GM19395 (cell line): ENCODE data around the gene AKAP6.
"Not testable (repeated sequence)": the region's sequence is repeated elsewhere in the genome, so short reads cannot be mapped to it uniquely, and the experiment has no call there.

ENCODE experiments used
- ATAC-seq: cut with Tn5 transposase; IDR thresholded peaks from one replicate; pipeline ENCODE4 v1.9.1; 2021; ENCODE audit warnings: mild to moderate bottlenecking, moderate library complexity; ENCODE audit not compliant: unreplicated experiment

The AKAP6 gene

DNA sequence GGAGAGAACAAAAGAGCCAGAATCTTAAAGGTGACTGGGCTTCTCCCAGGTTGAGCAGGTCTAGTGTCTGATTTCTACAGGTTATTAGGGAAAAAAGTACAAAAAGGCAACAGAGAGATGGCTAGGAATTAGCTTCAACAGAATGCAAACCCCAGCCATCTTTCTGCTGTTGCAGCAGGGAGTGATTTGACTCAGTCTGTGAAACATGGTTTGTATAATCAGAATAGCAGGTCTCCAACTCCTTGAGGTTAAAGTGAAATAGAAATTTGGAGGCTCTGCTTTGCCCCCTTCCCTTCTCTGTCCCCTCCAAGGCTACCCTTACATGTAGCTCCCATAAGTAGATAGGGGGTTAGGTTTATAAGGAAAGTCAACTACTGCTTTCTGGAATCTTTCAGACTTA is 105.8 kb downstream of the AKAP6 start:
- no peak for ATAC-seq

DNA sequence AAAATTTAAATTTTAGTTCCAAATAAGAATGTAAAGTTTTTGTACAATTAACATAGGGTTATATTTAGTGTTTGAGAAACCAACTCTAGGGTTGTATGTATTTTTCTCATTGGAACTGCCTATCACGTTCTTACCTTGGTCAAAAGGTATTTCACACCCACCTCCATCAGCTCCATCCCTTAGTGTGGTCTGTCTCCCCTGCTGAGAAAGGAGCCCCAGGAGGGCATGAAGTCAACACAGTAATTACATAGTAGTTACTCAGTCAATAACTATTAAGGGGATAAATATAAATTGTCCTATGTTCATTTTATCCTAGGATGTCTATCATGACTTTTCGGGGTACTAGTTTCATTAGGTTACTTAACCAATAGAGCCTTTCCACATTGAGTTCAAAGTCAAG is 106.3 kb downstream of the AKAP6 start:
- ATAC-seq: no peak

DNA sequence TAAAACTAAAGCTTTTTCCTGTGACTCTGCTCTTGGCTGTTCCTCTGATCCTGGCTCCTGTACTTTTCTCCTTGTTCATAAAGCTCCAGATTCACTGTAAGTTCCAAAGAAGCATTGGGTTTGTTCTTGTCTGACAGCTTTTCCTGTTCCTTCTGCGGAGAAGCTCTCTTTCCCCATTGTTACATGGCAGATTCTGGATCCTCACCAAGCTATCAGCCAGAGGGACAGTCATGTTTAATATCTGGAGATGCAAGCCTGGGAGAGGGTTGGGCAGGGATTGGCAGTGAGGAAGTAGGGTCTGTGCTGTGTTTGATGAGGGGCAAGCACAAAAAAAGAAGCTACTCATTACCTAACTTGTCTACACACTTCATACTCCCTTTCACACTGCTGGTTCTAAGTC is 107.9 kb downstream of the AKAP6 start:
- no peak for ATAC-seq

DNA sequence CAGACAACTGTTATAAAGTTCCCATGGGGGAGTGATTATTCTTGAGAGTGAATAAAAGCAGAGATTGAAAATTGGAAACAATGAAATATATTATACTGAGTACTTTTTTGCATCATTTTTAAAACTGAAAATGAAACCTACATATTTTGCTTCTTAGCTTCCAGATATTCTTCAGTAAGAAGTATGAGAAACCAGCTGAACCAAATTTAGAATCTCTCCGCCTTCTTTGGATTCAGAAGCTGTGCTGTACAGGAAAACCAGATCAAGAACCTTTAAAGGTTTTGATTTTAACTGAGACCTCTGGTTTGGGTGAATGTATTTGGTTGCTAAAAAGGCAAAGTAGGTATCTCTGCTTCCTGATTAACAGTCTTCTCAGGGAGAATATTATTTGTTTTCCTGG is 109.4 kb downstream of the AKAP6 start:
- ATAC-seq: no peak

DNA sequence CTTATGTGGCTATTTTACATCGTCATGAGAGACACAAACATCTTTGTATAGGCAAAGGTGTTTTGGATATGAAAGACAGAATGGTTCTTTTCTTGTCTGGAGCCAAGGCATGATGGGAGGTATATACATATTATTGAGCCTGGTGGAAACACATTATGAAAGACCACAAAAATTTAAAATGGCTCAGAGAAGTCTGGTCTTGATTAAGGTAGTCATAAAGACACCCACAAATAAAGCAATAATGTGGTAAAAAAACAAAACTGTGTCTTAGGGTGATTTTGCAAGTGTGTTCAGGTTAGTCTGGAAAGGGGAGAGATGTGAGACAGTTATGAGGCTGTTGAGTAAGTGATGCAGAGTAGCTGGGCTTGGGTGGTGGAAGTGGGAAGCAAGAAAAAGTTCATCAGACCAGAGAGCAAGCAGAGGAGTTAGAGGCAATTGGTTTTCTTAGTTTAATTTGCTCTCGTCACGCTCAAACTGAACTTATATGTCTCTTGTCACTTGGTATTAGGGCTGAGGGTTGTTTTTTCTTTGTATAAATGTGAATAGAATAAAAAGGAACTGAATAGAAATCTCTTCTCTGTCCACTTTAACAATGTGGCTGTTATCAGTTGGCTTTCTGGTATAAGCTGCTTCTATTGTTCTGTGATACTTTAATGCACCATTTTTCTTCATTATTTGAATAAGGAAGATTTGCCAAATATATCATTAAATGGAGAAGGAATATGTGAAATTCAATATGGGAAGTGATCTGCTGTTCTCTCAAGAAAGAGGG is 115.0 kb downstream of the AKAP6 start:
- ATAC-seq: no peak

DNA sequence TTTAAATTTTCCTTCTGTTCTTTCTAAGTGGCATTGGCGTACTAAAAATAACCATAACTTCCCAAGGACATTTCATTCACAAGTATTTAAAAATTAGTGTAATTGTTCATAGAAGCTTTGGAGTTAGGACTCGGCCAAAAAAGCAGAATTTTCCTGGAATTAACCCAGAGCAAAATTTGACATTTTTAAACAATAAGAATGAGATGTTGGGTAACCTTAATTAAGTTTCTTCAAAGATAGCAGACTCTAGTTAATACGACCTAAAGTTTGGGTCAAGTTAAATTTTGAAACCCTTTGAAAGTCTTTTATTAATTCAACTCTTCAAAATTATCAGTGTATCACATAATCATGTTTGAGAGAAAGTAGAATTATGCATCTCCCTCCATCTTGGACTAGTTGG is 118.3 kb downstream of the AKAP6 start:
- no peak for ATAC-seq

DNA sequence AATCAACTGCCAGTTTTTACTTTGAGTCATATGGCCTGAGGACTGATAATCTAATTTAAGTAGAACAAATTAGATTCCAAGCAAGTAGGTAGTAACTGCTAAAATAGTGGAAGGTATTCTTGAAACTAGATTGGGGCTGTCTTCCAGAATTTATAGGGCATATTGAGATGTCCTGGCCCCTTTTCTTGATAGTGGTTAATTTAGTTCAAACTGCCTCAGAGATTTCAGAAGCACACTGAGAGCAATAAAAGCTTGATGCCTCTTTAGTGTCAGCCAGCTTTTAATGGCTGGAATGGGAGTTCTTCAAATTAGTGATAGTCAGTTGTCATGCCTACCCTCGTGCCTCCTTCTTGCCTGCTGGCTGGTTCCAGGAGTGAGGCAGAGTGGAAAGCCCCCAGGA is 120.5 kb downstream of the AKAP6 start:
- ATAC-seq: no peak

DNA sequence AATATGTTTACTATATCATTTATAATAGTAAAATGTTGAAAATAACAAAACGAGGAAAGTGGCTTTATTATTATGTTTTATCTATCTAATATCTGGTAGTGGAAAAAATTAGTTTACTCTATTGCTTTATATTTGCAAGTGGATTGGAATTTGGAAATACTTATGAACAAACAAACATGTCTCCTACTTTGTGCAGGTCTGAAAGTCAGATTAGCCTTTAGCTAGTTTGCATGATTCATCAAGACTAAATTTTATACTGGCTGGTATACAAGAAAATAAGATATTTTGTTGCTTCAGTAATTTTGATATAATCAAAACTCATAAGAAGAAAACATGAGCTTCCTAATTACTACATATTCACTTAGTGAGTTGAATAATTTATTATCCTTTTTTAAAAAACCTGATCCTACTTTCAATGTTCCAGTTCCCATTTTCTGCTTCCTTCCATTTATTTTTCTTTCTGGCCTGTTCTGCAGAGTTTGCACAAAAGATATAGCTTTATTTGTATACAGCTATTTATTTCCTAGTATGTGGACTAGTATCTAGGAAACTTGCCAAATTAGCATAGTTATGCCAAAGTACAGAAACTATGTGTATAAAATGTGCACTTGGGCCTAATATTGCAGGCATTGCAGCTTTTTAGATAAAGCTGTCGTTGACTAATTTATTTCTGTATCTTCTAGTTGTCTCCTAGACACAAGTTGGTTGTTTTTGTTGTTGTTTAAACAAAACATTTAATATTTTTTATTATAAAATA is 122.0 kb downstream of the AKAP6 start:
- no peak for ATAC-seq

DNA sequence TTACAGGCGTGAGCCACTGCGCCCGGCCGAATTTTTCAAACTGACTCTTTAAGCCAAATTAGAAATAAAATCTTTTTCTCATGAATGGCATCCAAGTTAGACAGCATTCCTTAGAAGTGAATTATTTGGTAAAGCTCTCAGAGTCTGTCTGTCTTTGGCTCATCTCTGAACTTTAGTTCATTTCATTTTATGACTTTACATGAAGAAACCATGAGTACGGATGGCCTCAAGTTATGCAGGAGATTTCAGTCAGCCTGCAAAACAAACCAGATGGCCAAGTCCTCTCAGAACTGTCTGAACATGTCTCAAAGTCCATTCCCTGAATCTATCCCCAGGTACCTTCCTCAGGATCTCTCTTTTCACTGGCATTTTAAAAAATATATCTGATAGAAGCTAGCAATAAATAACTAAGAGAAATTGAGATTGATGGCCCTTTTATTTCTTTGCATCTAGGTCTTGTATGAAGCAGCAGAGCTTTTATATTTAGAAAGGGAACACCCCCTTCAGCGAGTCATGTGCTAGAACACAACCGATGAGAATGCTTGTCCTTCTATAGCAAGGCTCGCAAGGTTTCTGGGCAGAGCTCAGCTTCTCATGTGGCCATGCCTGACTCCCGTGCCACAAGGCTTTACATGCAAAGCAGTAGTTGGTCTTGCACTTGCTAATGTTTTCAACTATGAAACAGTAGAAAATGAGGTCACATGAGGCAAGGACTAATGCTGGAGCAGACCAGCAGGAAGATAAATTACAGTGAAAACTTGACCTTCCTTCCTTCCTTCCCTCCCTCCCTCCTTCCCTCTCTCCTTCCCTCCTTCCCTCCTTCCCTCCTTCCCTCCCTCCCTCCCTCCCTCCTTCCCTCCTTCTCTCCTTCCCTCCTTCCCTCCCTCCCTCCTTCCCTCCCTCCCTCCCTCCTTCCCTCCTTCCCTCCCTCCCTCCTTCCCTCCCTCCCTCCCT is 125.0 kb downstream of the AKAP6 start:
- ATAC-seq: no peak

DNA sequence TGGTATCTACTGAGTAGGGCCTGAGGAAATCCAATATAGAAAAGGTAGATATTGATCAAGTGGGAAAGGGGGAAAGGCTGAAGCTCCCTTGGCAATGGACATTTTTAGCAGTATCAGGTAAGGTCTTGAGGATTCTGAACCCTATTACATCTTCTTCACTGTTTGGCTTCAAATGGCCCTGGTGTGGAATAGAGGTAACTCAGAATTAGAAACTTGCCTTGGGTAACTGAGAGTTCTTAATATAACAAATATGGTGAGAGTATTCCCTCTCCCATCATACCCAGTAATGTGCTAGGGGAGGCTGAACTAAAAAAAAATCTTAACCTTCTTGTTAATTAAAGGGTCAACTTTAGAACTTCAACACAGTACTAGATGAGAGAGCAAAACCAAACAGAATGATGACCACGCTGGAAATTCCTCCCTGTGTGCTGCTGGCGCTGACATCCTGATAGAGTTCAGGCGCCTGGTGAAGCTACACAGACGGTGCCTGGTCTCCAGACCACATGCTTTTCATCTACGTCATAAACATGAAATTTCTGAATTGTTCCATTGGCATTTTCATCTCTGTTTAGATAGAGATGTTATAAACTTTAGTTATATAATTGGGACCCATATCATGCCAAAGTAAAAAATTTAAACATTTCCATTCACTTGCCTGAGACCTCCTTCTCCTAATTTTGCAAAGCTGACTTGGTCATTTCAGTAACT is 128.3 kb downstream of the AKAP6 start:
- ATAC-seq: no peak

DNA sequence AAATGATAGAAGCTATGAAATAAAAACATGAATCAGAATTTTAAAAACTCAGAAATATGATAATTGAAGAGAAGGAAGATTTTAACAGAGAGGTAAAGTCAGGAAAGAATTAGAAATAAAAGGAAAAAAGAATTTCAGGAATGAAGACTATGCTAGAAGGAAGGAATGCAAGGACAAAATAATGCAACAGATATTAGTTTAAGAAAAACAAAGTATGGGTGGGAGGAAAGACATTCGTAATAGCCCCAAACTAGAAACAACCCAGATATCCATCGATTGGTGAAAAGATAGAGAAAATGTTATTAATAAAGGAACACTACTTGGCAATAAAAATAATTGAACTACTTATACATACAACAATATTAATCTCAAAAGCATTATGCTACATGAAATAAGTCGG is 129.6 kb downstream of the AKAP6 start:
- ATAC-seq: no peak

DNA sequence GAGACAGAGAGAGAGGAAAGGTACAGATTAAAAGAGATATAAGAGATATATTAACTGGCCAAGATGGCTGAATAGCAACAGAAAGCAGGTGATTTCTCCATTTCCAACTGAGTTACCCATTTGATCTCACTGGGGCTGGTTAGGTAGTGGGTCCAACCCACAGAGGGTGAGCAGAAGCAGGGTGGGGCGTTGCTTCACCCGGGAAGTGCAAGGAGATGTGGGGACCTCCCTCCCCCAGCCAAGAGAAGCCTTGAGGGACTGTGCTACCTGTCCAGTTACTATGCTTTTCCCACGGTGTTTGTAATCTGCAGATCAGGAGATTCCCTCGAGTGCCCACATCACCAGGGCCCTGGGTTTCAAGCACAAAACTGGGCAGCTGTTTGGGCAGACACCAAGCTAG is 131.2 kb downstream of the AKAP6 start:
- ATAC-seq: no peak

DNA sequence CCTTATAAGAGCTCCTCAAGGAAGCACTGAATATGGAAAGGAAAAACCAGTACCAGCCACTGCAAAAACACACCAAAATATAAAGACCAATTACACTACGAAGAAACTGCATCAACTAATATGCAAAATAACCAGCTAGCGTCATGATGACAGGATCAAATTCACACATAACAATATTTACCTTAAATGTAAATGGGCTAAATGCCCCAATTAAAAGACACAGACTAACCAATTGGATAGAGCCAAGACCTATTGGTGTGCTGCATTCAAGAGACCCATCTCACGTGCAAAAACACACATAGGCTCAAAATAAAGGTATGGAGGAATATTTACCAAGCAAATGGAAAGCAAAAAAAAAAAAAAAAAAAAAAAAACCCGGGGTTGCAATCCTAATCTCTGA is 133.5 kb downstream of the AKAP6 start:
- not testable (repeated sequence) for ATAC-seq

DNA sequence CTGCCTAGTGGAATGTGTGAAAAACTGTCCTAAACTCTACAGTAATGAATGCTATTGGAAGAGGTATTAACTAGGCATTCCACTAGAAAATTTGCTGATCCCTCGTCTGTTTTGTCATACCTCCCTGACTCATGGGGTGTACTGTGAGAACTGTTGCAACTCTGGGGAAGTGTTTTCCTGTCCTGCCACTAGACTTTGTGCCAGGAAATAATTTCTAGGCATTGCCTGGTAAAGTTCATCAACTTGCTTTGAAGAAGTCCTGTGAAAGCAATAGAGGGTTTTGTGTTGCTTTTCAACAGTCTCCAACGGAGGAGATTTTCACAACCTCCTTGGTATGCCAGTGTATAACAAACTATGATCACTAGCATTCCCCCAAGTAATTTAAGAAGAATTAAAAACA is 139.9 kb downstream of the AKAP6 start:
- no peak for ATAC-seq

DNA sequence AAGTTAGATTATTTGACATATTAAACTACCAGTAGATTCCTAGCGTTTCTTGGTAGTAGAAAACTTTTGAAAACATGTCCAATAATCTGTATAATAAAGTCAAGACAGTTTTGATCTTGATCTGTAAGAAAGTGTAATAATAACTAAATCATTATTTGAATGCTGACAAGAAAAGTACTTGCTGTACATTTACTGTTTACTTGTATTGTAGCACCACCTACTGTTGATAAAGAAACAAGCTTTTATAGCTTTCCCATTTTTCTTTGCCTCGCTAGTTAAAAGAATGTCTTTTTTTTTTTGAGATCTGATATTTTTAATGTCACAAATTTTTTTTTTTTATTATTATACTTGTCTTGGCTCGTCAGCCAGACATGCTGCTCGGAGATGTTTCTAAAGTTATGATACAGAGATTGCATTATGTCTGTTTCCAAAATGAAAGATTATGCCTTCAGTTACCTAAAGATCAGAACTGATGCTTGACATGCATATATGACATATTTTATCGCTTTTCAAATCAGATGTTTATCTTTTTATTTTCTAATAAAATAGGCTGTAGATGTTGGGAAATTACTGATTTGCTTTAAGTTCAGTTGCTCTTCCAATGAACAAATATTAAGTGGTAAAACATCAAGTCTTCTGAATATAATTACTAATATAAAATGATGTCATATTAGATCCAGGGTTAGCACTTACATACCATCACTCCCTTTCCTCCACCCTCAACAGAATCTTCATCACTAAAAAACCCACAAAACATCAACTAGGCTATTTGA is 140.5 kb downstream of the AKAP6 start:
- no peak for ATAC-seq

DNA sequence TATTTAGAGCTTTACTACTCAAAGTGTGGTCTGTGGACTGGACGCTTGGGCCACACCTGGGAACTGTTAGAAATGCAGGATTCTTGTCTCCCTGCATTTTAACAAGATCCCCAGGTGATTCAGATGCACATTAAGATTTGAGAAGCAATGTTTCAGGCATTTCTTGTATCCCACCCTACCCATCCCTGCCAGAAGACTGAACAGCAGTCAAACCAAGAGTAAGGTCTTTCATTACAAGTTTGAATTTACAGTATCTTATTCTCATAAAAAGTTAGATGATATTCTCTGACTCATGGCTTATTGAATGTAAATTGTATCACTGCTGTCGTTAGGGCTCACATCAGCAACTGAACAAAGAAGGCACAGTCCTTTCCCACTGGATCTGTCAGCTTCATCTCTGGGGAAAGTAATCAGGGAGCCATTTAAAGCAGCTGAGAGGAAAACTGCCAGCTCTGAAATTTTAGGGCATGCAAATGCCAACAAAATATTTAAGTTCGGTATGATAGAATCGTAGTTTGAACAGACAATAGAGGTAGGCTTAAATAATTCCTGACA is 141.1 kb downstream of the AKAP6 start:
- no peak for ATAC-seq

DNA sequence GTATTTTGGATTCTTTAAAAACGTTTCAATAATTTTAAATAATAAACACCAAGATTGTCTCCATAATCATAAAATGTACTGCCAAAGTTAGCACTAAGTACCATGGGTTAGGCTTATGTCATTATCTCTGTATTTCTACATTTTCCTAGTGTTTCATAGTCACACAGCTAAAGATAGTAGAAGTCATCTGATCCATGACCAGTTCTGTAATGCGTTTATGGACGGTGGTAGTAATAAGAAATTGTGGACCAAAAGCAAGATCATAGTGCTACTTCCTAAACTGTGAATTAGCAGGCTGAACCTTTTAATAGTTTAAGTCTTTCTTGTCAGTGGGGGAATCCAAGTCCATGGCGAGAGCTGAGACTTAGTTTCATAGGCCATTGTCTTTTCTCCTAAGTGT is 142.1 kb downstream of the AKAP6 start:
- no peak for ATAC-seq

DNA sequence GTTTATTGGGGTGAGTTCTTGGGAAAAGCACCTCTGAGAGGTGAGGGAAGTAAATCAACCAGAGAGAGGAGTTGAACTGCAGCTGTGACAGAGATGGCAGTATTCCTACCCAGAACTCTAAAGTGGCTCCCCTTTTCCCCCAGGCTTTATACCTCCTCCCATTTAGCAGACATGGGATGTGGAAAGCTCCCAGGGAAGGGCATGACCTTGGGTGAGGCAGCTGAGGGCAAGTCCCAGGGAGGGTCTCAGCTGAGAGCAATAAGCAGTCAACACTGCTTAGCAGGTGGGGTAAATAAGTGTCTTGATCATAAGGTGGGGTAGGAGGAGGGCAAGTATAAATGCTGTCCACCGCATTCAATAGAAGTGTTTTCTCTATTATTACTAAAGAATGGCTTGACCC is 143.0 kb downstream of the AKAP6 start:
- no peak for ATAC-seq

DNA sequence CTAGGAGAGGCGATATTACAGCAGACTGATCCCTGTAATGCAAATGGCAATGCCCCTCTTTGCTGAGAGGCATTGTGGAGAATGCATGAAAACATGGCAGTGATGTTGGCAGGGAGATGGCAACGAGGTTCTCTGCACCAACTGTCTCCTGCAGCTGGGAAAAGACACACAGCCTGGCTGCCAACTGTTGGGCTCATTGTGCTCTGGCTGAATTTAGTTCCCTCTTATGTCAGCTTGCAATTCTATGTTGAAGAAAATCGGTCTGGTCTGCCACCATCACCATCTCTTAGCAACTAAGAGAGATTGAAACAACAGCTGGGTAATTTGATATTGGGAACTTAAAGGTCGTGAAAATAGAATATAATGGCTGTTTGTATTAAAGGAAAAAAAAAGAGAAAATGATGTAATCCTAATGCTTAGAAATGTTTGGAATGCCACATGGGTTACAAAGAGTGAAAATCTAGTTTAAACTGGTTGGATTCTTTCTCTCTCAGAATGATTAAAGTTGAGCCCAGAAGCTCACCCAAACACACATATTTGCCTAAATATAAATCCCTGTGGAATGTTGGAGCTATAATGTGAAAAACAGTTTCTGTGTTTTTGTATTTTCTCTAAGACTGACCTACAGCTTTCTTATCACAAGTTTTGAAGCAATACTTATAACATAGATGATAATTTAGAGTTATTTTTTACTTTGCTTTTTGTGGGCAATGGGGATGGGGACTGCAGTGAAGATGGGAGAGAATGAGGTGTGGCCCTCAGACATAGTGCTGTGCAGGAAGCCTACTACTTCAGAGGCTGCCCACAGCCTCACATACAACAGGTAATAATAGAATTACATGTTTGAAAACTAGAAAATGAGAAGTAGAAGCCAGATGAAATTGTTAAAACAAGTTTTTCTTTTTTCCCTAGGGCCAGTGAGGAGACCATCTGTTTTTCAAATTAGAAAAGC is 143.7 kb downstream of the AKAP6 start:
- ATAC-seq: no peak
